A673 (cell line): ENCODE data around the gene CDH18.

Experiments
- CTCF ChIP-seq: fragments of 300-800, 200-600 bp; sonication (generic); conservative IDR thresholded peaks from 2 replicates; pipeline ENCODE4 v1.5.1; 2017; ENCODE audit warnings: low read depth, mild to moderate bottlenecking, antibody characterized with exemption, low read length, moderate library complexity, mixed read lengths
- EZH2 ChIP-seq: fragments of 200-600 bp; sonication (generic); IDR thresholded peaks from 2 replicates; pipeline ENCODE4 v1.6.1; 2017; ENCODE audit warnings: borderline replicate concordance, low read depth, mild to moderate bottlenecking, mixed read lengths, antibody characterized with exemption, low read length; ENCODE audit not compliant: poor library complexity, severe bottlenecking

- TF ChIP-seq CTCF (no peak), EZH2 (no peak)
Observed at GRCh38 chr5:19930451-19930850, 57.5 kb downstream of the CDH18 start.
